ENCODE results near the gene LDLRAD2. TPM values are rescaled to one million over a fixed set of nuclear protein-coding genes. Genes with fewer than 3 reads are reported as not detected.

LDLRAD2 gene
- total RNA-seq, 1 donor from 2014 or later, result 0.07 TPM

DNA sequence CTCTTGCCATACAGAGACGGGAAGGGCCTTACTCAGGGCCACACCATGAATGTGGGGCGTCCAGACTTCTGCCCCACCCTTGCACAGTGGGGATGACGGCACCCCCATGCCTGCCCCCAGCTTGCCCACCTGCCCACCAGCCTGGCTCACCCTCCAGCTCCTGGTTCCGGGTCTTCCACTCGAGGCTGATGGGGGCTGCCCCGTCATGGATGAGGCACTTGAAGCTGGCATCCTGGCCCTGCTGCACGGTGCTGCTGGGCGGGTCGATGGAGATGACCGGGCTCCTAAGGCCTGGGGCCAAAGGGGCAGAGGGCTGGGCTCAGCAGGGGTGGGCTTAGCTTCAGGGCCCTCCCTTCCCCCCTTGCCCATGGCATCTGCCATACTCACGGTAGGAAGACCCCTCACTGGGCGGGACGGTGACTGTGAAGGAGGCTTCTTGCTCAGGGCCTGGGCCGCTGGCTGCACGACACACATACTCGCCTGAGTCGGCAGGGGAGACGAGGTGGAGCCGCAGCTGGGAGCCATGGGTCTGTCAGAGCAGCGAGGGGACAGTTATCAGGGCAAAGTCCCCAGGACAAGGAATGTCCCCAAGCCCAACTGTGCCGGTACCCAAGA lies 29.9 kb downstream of the LDLRAD2 start:
- peaks cover 36% of the 10 kb centered on the region for H3K36me3 Mint-ChIP-seq (ENCODE audit: low read depth)
- H3K27ac Mint-ChIP-seq (ENCODE audit: unreplicated experiment), result no peak overlapping the region

DNA sequence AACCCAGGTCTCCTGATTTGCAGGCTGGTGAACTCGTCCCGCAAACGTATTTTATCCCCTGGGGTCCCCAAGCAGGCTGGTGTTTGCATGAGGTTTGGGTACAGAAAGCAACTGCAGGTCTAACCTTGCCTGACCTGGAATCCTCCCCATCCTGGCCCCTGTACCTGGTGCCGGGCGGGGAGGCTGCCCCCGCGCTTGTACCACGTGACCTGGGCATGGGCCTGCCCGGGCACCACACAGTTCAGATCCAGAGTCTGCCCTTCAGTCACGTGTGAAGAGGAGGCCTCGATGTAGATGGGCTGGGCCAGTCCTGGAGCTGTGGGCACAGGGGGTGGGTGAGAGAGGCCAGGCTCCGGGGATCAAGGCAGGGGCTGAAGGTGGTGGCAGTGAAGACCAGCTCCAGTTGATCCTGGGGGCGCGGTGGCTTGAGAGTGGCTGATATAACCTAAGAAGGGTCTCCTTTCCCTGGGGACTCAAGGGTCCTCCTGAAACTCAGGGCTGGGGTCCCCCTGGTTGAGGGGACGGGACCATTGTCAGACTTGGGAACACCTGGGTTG lies 30.6 kb downstream of the LDLRAD2 start:
- Mint-ChIP-seq H3K9me3 (ENCODE audit: low read depth) (no peaks in the 10 kb centered on the region), H3K36me3 (ENCODE audit: low read depth) (peaks cover 40% of the 10 kb centered on the region), H3K27ac (ENCODE audit: unreplicated experiment) (no peak overlapping the region)

More for the DNA sequence above, 29.9 kb downstream of the LDLRAD2 start:
- no peak for DNase-seq (ENCODE audit: low spot score)
- no peaks in the 10 kb centered on the region for H3K27me3 Mint-ChIP-seq (ENCODE audit: low read depth)
- TF ChIP-seq, protein P1, sequence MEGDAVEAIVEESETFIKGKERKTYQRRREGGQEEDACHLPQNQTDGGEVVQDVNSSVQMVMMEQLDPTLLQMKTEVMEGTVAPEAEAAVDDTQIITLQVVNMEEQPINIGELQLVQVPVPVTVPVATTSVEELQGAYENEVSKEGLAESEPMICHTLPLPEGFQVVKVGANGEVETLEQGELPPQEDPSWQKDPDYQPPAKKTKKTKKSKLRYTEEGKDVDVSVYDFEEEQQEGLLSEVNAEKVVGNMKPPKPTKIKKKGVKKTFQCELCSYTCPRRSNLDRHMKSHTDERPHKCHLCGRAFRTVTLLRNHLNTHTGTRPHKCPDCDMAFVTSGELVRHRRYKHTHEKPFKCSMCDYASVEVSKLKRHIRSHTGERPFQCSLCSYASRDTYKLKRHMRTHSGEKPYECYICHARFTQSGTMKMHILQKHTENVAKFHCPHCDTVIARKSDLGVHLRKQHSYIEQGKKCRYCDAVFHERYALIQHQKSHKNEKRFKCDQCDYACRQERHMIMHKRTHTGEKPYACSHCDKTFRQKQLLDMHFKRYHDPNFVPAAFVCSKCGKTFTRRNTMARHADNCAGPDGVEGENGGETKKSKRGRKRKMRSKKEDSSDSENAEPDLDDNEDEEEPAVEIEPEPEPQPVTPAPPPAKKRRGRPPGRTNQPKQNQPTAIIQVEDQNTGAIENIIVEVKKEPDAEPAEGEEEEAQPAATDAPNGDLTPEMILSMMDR (IDR thresholded peaks at IDR 0.05), result no peak
- H3K4me3 Mint-ChIP-seq (ENCODE audit: unreplicated experiment), result no peak overlapping the region
- no peaks in the 10 kb centered on the region for H3K4me1 Mint-ChIP-seq (ENCODE audit: low read depth)
- no peaks in the 10 kb centered on the region for H3K9me3 Mint-ChIP-seq (ENCODE audit: low read depth)

DNA sequence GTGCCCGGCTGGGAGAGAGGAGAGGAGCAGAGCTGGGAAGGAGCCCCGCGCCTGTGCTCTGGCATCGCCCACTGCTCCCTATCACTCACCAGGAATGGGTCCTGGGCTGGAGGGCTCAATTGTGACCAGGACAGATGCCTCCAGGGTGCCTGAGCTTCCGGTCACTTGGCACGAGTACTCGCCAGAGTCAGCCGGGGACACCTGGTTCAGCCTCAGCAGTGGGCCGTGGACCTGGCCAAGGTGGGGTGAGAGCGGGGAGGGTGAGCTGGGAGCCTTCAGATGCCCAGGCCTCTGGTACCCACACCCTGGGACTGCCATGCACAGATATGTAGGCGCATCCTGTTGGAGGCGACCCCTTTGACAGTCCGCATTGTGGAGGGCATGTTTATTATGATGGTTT lies 31.1 kb downstream of the LDLRAD2 start:
- no peaks in the 10 kb centered on the region for H3K9me3 Mint-ChIP-seq (ENCODE audit: low read depth)
- H3K4me3 Mint-ChIP-seq (ENCODE audit: unreplicated experiment), result no peak overlapping the region
- TF ChIP-seq, protein P1 (IDR thresholded peaks at IDR 0.05), result no peak
- peaks cover 40% of the 10 kb centered on the region for H3K36me3 Mint-ChIP-seq (ENCODE audit: low read depth)
- H3K27ac Mint-ChIP-seq (ENCODE audit: unreplicated experiment), result no peak overlapping the region
- no peak for DNase-seq (ENCODE audit: low spot score)
- H3K4me1 Mint-ChIP-seq (ENCODE audit: low read depth), result no peaks in the 10 kb centered on the region
- H3K27me3 Mint-ChIP-seq (ENCODE audit: low read depth), result no peaks in the 10 kb centered on the region

More for the DNA sequence above, 30.6 kb downstream of the LDLRAD2 start:
- no peaks in the 10 kb centered on the region for H3K27me3 Mint-ChIP-seq (ENCODE audit: low read depth)
- no peaks in the 10 kb centered on the region for H3K4me1 Mint-ChIP-seq (ENCODE audit: low read depth)
- TF ChIP-seq, protein P1 (IDR thresholded peaks at IDR 0.05), result no peak
- DNase-seq (ENCODE audit: low spot score), result no peak
- H3K4me3 Mint-ChIP-seq (ENCODE audit: unreplicated experiment), result no peak overlapping the region

DNA sequence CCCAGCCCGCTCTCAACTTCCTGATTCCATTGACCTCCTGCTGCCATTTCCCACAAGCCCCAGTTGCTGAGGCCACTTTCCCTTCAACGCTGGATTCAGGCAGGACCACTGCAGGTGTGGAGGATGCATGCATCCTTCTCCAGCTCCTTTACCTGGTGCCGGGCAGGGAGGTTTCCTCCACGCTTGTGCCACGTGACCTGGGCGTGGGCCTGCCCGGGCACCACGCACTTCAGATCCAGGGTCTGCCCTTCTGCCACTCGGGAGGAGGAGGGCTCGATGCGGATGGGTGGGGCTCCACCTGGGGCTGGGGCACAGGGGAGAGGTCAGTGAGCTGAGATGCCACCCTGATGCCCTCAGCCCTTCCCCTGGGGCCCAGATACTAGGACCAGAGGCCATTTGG lies 31.9 kb downstream of the LDLRAD2 start:
- Mint-ChIP-seq H3K9me3 (ENCODE audit: low read depth) (no peaks in the 10 kb centered on the region), H3K27me3 (ENCODE audit: low read depth) (no peaks in the 10 kb centered on the region), H3K27ac (ENCODE audit: unreplicated experiment) (no peak overlapping the region), H3K4me1 (ENCODE audit: low read depth) (no peaks in the 10 kb centered on the region), H3K4me3 (ENCODE audit: unreplicated experiment) (no peak overlapping the region), H3K36me3 (ENCODE audit: low read depth) (peaks cover 36% of the 10 kb centered on the region)
- TF ChIP-seq, protein P1 (IDR thresholded peaks at IDR 0.05), result no peak
- DNase-seq (ENCODE audit: low spot score), result no peak

DNA sequence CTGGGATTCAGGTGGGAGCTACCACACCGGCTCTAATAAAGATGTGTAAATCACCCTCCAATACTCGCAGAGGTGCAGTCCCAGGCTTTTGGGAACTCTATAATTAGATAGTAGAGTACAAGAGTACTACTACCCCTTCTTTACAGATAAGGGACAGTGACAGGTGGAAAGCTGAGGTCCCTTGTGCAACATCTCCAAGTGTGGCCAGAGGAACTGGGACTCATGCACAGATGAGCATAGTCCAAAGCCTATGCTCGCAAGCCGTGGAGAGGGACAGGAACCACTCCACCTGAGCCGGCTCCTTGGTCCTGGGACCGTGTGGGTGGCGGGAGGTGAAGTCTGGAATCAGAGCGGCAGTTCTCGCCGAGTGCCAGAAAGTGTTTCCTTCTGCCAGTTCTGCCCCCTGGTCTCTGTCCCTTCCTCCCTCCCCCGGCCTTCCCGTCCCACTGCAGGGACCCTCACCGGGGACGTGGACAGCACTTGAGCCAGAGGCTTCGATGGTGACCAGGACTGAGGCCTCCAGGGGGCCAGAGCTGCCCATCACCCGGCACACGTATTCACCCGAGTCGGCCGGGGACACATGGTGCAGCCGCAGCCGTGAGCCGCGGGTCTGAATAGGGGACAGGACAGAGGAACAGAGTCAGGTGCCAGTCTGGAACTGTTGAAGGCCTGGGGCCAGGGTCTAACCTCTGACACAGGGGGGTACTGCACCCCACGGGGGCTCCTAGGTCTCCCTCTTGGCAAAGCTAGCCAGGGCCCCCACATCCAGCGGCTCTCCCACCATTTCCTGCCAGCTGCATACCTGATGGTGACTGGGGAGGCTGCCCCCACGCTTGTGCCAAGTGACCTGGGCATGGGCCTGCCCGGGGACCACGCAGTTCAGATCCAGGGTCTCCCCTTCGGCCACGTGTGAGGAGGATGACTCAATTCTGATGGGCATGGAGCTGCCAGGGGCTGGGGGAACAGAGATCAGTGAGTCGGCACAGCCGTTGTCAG lies 33.9 kb downstream of the LDLRAD2 start:
- no peaks in the 10 kb centered on the region for H3K9me3 Mint-ChIP-seq (ENCODE audit: low read depth)
- TF ChIP-seq, protein P1 (IDR thresholded peaks at IDR 0.05), result no peak
- no peak for DNase-seq (ENCODE audit: low spot score)
- peaks cover 33% of the 10 kb centered on the region for H3K36me3 Mint-ChIP-seq (ENCODE audit: low read depth)
- no peaks in the 10 kb centered on the region for H3K27me3 Mint-ChIP-seq (ENCODE audit: low read depth)
- no peaks in the 10 kb centered on the region for H3K4me1 Mint-ChIP-seq (ENCODE audit: low read depth)
- H3K27ac Mint-ChIP-seq (ENCODE audit: unreplicated experiment), result no peak overlapping the region
- H3K4me3 Mint-ChIP-seq (ENCODE audit: unreplicated experiment), result no peak overlapping the region
